NB4 (cell line): ENCODE data around the gene ZMYND10.

Source experiments
- MAX ChIP-seq: IDR thresholded peaks from 2 replicates; pipeline ENCODE4 v1.6.1; 2011; ENCODE audit warnings: low read depth, low read length
- MYC ChIP-seq: IDR thresholded peaks from 2 replicates; pipeline ENCODE4 v1.6.1; 2011; ENCODE audit warnings: low read depth, low read length
- POLR2A ChIP-seq: IDR thresholded peaks from 2 replicates; pipeline ENCODE4 v1.6.1; 2011; ENCODE audit warnings: mild to moderate bottlenecking; ENCODE audit not compliant: insufficient read length; ENCODE audit errors: extremely low read depth
- TF ChIP-seq, protein P1 (sequence below): IDR thresholded peaks from one replicate; pipeline ENCODE4 v1.5.1; 2012; ENCODE audit warnings: low read depth, low read length

DNA sequence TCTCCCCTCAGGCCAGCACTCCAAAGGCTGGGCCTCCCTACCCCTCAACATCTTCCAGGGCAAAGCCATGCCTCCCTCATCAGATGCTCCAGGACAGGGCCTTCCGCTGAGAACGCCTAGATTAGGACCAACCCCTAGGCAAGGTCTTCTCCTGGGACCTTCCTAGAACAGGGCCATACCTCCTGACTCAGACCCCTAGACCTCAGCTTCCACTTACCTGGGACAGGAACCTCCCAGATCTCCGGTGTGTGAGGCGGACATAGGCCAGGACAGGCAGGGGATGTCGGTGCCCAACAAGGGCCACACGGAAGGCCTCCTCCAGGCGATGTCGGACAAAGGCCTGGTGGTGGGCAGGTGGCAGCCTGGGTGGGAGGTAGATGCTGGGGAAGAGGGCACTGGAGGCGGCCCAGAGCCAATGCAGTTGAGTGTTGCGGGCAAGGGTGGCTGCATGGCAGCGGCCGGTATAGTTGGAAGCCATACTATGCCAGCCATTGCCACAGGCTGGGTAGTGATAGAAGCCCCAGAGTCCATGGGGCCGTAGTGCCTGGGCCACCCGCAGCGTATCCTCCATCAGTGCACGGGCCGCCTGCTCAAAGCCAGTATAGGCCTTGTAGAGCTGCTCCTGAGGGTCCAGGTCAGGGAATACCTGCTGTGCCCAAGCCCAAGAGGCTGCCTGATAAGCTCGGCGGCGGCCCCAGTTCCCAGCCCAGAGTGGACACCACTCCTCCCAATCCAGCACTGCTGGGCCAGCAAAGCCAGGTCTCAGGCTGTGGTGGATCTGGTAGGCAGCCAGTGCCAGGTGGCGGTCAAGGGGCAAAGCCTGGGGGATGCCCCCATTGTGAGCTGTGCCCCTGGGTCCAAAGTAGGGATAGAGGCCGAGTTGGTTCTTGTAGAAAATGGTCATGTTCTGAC, 50.8 kb downstream of the ZMYND10 start:
- TF ChIP-seq, protein P1, sequence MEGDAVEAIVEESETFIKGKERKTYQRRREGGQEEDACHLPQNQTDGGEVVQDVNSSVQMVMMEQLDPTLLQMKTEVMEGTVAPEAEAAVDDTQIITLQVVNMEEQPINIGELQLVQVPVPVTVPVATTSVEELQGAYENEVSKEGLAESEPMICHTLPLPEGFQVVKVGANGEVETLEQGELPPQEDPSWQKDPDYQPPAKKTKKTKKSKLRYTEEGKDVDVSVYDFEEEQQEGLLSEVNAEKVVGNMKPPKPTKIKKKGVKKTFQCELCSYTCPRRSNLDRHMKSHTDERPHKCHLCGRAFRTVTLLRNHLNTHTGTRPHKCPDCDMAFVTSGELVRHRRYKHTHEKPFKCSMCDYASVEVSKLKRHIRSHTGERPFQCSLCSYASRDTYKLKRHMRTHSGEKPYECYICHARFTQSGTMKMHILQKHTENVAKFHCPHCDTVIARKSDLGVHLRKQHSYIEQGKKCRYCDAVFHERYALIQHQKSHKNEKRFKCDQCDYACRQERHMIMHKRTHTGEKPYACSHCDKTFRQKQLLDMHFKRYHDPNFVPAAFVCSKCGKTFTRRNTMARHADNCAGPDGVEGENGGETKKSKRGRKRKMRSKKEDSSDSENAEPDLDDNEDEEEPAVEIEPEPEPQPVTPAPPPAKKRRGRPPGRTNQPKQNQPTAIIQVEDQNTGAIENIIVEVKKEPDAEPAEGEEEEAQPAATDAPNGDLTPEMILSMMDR: no peak
- TF ChIP-seq POLR2A: no peak
- no peak for TF ChIP-seq MAX
- no peak for TF ChIP-seq MYC
